Activated CD4-positive, CD25-positive, alpha-beta regulatory T cell treated with anti-CD3 and anti-CD28 coated beads, Interleukin-2, amount 50 U/mL, for 72 hours (primary cell): ENCODE data around the gene ARHGAP24.

Source experiments
- DNase-seq: peaks from one replicate; pipeline ENCODE4 v3.0.0; 2021

ARHGAP24 gene

GRCh38 chr4:85520765-85521749, 46.1 kb downstream of the ARHGAP24 start:
- DNase-seq, result no peak

- DNase-seq, result no peak
Measured at GRCh38 chr4:85522277-85522676, 47.3 kb downstream of the ARHGAP24 start.

- no peak for DNase-seq
Measured at GRCh38 chr4:85522836-85523235, 47.9 kb downstream of the ARHGAP24 start.

- no peak for DNase-seq
Measured at GRCh38 chr4:85527815-85528214, 52.9 kb downstream of the ARHGAP24 start.

GRCh38 chr4:85531560-85532341, 56.8 kb downstream of the ARHGAP24 start:
- DNase-seq, result no peak

GRCh38 chr4:85534120-85534519, 59.2 kb downstream of the ARHGAP24 start:
- no peak for DNase-seq

- DNase-seq, result no peak
Measured at GRCh38 chr4:85543832-85544231, 68.9 kb downstream of the ARHGAP24 start.

GRCh38 chr4:85544751-85545150, 69.8 kb downstream of the ARHGAP24 start:
- DNase-seq, result no peak

- no peak for DNase-seq
Measured at GRCh38 chr4:85548116-85548515, 73.2 kb downstream of the ARHGAP24 start.

GRCh38 chr4:85548841-85549240, 73.9 kb downstream of the ARHGAP24 start:
- DNase-seq, result no peak

GRCh38 chr4:85555206-85555605, 80.3 kb downstream of the ARHGAP24 start:
- DNase-seq, result no peak

GRCh38 chr4:85556283-85556682, 81.3 kb downstream of the ARHGAP24 start:
- no peak for DNase-seq

- no peak for DNase-seq
Measured at GRCh38 chr4:85557016-85557901, 82.3 kb downstream of the ARHGAP24 start.

GRCh38 chr4:85565761-85566480, 91.0 kb downstream of the ARHGAP24 start:
- DNase-seq, result no peak

GRCh38 chr4:85569730-85570299, 94.9 kb downstream of the ARHGAP24 start:
- no peak for DNase-seq

GRCh38 chr4:85570388-85570787, 95.4 kb downstream of the ARHGAP24 start:
- DNase-seq, result no peak

GRCh38 chr4:85571008-85571407, 96.1 kb downstream of the ARHGAP24 start:
- no peak for DNase-seq

- DNase-seq, result no peak
Measured at GRCh38 chr4:85573270-85573669, 98.3 kb downstream of the ARHGAP24 start.

GRCh38 chr4:85577307-85577706, 102.4 kb downstream of the ARHGAP24 start:
- no peak for DNase-seq

GRCh38 chr4:85579942-85580341, 105.0 kb downstream of the ARHGAP24 start:
- no peak for DNase-seq

GRCh38 chr4:85580489-85580888, 105.5 kb downstream of the ARHGAP24 start:
- no peak for DNase-seq

GRCh38 chr4:85587952-85588351, 113.0 kb downstream of the ARHGAP24 start:
- no peak for DNase-seq
